Pancreas (tissue), 10 donors: ENCODE measurements around the gene CCDC17. TPM values are rescaled to one million over a fixed set of nuclear protein-coding genes. Genes with fewer than 3 reads are reported as not detected.

Experiments
- ATAC-seq, 4 donors: fragments of 200-7000 bp; cut with Tn5 transposase; one replicate each; pipeline versions ENCODE4 v1.8.0 to v1.9.1; 2020; ENCODE audit warnings: mild to moderate bottlenecking in 4 of 4, moderate library complexity in 4 of 4
- DNase-seq, 6 donors: peaks; one replicate each; pipeline ENCODE4 v3.0.0-alpha.2; 2020
- FAIRE-seq: peaks from 2 replicates; lab custom pipeline; 2012; peaks lifted over from hg19 to GRCh38; lab: Jason Lieb, UNC
- H3K27ac ChIP-seq, 4 donors: fragments of 200-600 bp; sonication (generic); 1 replicate in 3 of 4; 2 replicates in 1 of 4; pipeline versions ENCODE4 v1.5.0 to v1.8.0; 2020
- H3K27me3 ChIP-seq, 4 donors: fragments of 200-600 bp; one replicate each; pipeline ENCODE4 v1.8.0; 2021
- H3K36me3 ChIP-seq, 3 donors: fragments of 200-600 bp; sonication (generic) in 1 of 3; one replicate each; pipeline versions ENCODE4 v1.5.0 to v1.8.0; 2020 to 2021
- H3K4me1 ChIP-seq, 3 donors: fragments of 200-600 bp; one replicate each; pipeline ENCODE4 v1.8.0; 2021
- H3K4me3 ChIP-seq, 4 donors: fragments of 200-600 bp; sonication (generic) in 2 of 4; one replicate each; pipeline versions ENCODE4 v1.5.0 to v1.8.0; 2020 to 2021
- H3K9me3 ChIP-seq, 4 donors: fragments of 200-600 bp; one replicate each; pipeline ENCODE4 v1.8.0; 2021
- WGBS, 2 donors: extraction: QIAGEN DNeasy Blood & Tissue Kit; methylation state at CpG; one replicate each; pipeline ENCODE4 v1.1.7; 2013; 5-methylcytosine and 5-hydroxymethylcytosine counted together
- intact Hi-C, 3 donors: fragments of 100-400 bp; cut with DNase I; formaldehyde crosslinking; loops; one replicate each; pipeline versions ENCODE4 v1.11.1 to v1.14.2; 2022
- polyA plus RNA-seq, 2 donors: library from polyadenylated mRNA; stranded (reverse); fragments of 200-250 nt; gene quantifications; one replicate each; pipeline ENCODE4 v1.2.3, GENCODE V29; 2013
- total RNA-seq, 6 donors: library from RNA; stranded (reverse); fragmentation: NEBNext Ultra II Directional in 4 of 6; extraction: Animal tissue kit (Norgen Biotek cat#: 25700) in 4 of 6; gene quantifications; one replicate each; pipeline versions ENCODE4 v1.2.1 to v1.2.4, GENCODE V29; 2021 to 2023
- TF ChIP-seq, protein P1 (sequence below), 4 donors: fragments of 200-600 bp; sonication (generic) in 3 of 4; IDR thresholded peaks; one replicate each; pipeline versions ENCODE4 v1.5.0 to v1.8.0; 2021; ENCODE audit warnings: antibody characterized with exemption in 4 of 4
- donor health status: healthy with polysubstance abuse.
- donor health status: DM: no; HTN: no; CAD: no; lungs with moderate emphysema.
- donor health status: DM: no; HTN: no; CAD: no.
- donor health status: control.
- donor health status: control.
- donor health status: Bipolar disorder and iron deficiency.
- donor health status: DM: yes; HTN: yes; CAD: no.
- donor health status: DM: no; HTN: no; CAD: no.
- donor health status: DM: no; HTN: no; CAD: no.
- donor health status: DM: yes; HTN: yes; CAD: no.

The CCDC17 gene
- total and polyA plus RNA-seq, 8 donors, result 0.64 to 2.3 (median 1.4) TPM

DNA sequence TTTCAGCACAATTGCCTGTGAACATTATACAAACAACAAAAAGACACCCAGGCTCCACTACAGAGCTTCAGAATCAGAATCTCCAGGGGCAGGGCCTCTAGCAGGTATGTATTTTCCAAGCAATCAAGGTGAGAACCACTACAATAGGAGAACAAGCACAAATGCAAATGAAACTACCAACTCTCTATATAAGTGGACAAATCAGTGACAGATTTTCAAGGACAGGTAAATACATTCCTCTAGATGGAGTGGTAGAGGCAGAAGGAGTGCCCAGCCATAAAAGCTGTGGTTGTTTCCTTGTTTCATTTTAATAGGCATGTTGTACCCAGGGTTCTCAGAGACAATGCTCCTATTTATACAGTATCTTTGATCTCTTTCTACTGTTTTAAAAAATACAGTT is 20.1 kb upstream of the CCDC17 start:
- DNase-seq, result no peak
- peak overlapping the region; percentile 49 to 74 (median 54) for H3K27ac ChIP-seq
- ATAC-seq, result peak; percentile 80 to 94 (median 90)
- TF ChIP-seq, protein P1, sequence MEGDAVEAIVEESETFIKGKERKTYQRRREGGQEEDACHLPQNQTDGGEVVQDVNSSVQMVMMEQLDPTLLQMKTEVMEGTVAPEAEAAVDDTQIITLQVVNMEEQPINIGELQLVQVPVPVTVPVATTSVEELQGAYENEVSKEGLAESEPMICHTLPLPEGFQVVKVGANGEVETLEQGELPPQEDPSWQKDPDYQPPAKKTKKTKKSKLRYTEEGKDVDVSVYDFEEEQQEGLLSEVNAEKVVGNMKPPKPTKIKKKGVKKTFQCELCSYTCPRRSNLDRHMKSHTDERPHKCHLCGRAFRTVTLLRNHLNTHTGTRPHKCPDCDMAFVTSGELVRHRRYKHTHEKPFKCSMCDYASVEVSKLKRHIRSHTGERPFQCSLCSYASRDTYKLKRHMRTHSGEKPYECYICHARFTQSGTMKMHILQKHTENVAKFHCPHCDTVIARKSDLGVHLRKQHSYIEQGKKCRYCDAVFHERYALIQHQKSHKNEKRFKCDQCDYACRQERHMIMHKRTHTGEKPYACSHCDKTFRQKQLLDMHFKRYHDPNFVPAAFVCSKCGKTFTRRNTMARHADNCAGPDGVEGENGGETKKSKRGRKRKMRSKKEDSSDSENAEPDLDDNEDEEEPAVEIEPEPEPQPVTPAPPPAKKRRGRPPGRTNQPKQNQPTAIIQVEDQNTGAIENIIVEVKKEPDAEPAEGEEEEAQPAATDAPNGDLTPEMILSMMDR (IDR thresholded peaks at IDR 0.05), result no peak
- FAIRE-seq, result peak; percentile 84
- no peaks in the 10 kb centered on the region for H3K9me3 ChIP-seq
- H3K27me3 ChIP-seq, result no peaks in the 10 kb centered on the region
- peaks cover 0 to 23% (median 14%) of the 10 kb centered on the region in 3 donors for H3K36me3 ChIP-seq
- no peak overlapping the region for H3K4me3 ChIP-seq
- peaks cover 3 to 12% (median 12%) of the 10 kb centered on the region in 3 donors for H3K4me1 ChIP-seq
- intact Hi-C loops, result no loop called here

DNA sequence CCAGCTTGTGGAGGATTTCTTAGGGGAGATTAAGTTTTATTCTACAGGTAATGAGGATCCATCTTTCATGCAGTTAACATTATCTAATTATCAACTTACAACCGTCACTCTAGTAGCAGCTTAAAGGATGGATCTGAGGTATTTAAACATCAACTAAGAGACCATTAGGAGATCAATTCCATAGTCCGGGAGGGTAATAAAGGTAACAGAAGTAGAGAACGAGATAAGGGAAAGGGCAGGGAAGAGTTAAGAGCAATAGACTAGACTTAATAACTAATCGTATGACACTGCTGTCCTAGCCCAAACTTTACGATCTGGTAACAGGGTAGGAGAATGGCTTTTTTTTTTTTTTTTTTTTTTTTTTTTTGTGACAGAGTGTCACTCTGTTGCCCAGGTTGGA is 19.5 kb upstream of the CCDC17 start:
- Histone ChIP-seq H3K27ac (peak overlapping the region; percentile 49 to 74 (median 54)), H3K9me3 (no peaks in the 10 kb centered on the region), H3K4me3 (no peak overlapping the region), H3K36me3 (peaks cover 0 to 30% (median 21%) of the 10 kb centered on the region in 3 donors), H3K27me3 (no peaks in the 10 kb centered on the region), H3K4me1 (peaks cover 3 to 12% (median 12%) of the 10 kb centered on the region in 3 donors)
- WGBS, 2 donors, result 39 to 55% methylated on average over 5 of the region's 5 CpGs
- intact Hi-C loops, result no loop called here
- TF ChIP-seq, protein P1 (IDR thresholded peaks at IDR 0.05), result no peak
- ATAC-seq, result no peak
- no peak for FAIRE-seq
- no peak for DNase-seq

DNA sequence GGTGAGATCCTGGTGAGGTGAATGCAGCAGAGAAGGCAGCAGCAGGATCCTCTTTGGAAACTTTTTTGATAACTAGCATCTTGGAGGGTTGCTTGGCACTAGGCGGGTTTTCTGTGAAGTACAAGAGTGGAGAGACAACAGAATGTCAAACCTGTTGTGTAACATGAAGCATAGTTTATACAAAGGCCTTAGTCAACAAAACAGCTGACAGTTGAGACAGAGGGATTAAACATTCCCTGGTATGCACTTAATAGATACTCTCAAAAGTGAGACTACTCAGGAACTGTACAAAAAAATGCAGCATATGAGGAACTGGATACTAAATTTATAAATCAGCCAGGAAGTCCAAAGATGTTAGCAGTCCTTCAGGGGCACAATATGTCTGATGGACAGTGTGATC is 16.4 kb upstream of the CCDC17 start:
- 100% methylated on average over 1 of the region's 1 CpG for WGBS, 2 donors

DNA sequence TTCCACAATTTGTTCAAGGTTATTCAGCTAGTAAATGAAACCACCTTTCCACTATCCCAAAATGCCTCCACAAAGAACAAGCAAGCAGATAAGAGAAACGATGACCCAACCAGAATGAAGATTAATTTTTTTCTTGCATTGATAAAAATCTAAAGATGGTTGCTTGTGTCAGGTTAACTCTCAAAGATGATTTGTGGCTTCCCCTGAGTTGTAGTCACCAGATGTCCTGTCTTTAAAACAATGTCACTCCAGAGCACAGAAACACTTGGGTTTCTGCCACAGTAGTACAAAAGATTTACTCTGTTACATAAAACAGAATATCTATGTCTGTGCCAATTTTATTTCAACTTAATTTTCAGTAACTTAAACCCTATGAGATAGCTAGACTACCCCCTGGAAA is 11.4 kb upstream of the CCDC17 start:
- intact Hi-C loops, result no loop called here
- no peak for FAIRE-seq
- Histone ChIP-seq H3K4me1 (no peaks in the 10 kb centered on the region), H3K36me3 (peaks cover 0 to 84% (median 61%) of the 10 kb centered on the region in 3 donors), H3K27ac (no peak overlapping the region), H3K27me3 (no peaks in the 10 kb centered on the region), H3K4me3 (no peak overlapping the region), H3K9me3 (no peaks in the 10 kb centered on the region)
- no peak for DNase-seq
- 13 to 25% methylated on average over 1 of the region's 1 CpG for WGBS, 2 donors
- TF ChIP-seq, protein P1 (IDR thresholded peaks at IDR 0.05), result no peak
- no peak for ATAC-seq

More for the DNA sequence above, 16.4 kb upstream of the CCDC17 start:
- FAIRE-seq (no peak), ATAC-seq (no peak), DNase-seq (no peak)
- no peak overlapping the region for H3K27ac ChIP-seq
- H3K4me1 ChIP-seq, result peaks cover 3 to 12% (median 11%) of the 10 kb centered on the region in 3 donors
- no peaks in the 10 kb centered on the region for H3K9me3 ChIP-seq
- H3K27me3 ChIP-seq, result no peaks in the 10 kb centered on the region
- intact Hi-C loops, result no loop called here
- TF ChIP-seq, protein P1 (IDR thresholded peaks at IDR 0.05), result no peak
- H3K4me3 ChIP-seq, result no peak overlapping the region
- peaks cover 0 to 47% (median 31%) of the 10 kb centered on the region in 3 donors for H3K36me3 ChIP-seq

DNA sequence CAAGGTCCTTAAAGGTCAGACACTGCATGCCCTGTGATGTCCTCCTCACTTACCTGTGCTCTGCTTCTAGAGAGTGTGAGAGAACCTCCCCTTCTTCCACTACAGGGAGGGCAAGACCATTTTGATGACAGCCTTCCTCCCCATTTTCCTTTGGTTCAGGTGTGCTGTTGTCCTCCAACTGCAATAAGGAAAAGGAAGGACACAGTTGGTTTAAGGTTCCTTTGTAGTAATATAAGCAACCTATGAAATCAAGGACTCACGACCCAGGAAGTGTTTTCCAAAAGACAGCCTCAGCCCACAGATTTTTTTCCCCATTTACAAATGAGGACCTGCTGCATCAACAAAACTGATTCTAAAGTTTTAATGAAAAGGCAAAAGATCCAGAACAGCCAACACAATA is 6.6 kb upstream of the CCDC17 start:
- Histone ChIP-seq H3K27ac (no peak overlapping the region), H3K4me1 (no peaks in the 10 kb centered on the region), H3K4me3 (no peak overlapping the region), H3K27me3 (no peaks in the 10 kb centered on the region), H3K9me3 (no peaks in the 10 kb centered on the region), H3K36me3 (peaks cover 7 to 76% (median 46%) of the 10 kb centered on the region in 3 donors)
- no peak for DNase-seq
- intact Hi-C loops, result no loop called here
- 76 to 97% methylated on average over 1 of the region's 1 CpG for WGBS, 2 donors
- ATAC-seq, result no peak
- no peak for FAIRE-seq
- TF ChIP-seq, protein P1 (IDR thresholded peaks at IDR 0.05), result no peak
